NCI-H1417 (cell line): ENCODE measurements around the gene PLPP6.

Experiments used
- DNase-seq, 3 experiments: peaks; one replicate each; lab custom pipeline; 2025; lab: John Stamatoyannopoulos, UW

The PLPP6 gene

GRCh38 chr9:4700091-4700490 is 38.0 kb downstream of the PLPP6 start:
- no peak for DNase-seq

- no peak for DNase-seq
Measured at GRCh38 chr9:4700932-4701331, 38.8 kb downstream of the PLPP6 start.

- peak in 1 of 3 experiments; percentile 33 for DNase-seq
Measured at GRCh38 chr9:4701526-4701925, 39.4 kb downstream of the PLPP6 start.

DNA sequence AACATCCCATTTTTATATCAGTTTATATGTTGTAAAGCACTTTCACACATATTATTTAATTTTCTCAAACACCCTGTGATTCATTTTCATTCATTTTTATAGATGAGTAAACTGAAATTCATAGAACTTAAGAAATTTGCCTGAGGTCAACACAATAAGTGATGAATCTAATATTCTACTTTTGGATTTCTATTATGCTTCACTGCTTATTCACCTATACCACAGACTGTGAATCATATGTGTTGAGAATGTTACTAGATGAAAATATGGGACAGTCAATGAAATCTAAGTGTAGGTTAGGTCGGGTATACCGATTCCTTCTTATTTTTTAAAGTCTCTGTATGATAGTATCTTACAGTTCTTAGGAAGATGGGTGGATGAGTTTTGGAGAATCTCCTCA is 42.0 kb downstream of the PLPP6 start:
- no peak for DNase-seq

DNA sequence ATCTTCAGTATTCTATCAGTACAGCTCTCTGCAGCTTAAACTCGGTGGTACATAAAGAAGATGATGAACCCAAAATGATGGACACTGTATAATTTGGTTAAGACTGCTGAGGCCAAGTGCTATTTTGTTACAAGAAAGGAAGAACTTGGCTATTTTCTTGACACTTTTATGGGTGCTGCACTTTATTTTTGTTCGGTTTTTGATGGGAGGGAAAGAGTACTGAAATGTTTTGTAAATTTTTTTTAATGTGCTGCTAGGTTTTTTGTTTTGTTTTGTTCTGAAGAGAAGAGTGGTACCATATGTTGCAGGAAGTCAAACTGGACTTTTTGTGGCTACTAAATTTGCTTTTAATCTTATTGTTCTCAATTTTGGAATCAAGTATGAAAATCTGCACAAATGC is 43.9 kb downstream of the PLPP6 start:
- no peak for DNase-seq

GRCh38 chr9:4706971-4707622 is 45.0 kb downstream of the PLPP6 start:
- no peak for DNase-seq

DNA sequence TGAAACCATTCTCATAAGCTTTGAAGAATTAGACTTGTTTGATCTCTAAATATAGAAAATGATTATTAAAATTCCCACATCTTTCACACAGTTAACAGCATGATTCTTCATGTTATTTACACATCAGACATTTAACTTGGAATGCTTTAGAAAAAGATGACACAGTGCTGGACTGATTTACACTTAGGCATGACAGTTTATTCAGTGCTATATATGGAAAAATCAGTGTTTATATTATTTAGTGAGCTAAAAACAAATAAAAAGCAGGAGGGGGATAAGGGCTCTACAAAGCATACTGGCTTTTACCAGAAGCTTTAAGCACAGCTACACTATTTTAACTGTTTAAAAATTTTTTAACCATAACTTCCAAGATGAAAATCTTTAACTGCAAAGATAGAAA is 47.3 kb downstream of the PLPP6 start:
- DNase-seq, result no peak

GRCh38 chr9:4713849-4714248 is 51.8 kb downstream of the PLPP6 start:
- DNase-seq, result no peak

DNA sequence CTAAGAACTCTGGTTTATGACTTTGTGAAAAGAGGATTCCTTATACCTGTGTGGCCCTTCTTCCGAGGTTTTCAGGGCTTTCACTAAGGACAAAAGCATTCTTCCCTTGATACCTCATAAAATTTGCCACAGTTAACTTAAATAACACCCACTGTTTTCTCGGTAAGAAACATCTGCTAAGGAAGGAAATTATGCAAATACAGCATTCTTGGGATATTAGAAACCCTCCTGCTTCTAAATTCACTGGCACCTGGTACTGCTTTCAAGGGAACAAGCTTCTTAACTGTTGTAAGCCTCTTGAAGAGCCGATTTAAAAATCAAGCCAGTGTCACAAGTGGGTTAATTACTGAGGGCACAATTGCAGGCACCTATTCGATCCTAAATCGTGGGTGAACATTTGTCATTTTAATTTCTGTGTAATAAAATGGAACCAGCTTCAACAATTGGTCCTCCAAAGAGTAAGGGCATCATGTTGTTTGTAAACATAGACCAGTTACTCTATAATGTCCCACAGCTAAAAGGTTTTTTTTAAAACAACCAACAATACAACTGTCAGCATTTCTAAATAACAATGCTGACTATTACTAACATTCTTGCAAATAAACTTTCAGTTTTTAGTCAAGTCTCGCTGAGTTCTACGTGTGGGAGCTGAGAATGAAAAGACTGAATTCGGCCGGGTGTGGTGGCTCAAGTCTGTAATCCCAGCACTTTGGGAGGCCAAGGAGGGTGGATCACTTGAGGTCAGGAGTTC is 52.3 kb downstream of the PLPP6 start:
- peak in 2 of 3 experiments; percentile 30 to 64 for DNase-seq
